Prostate gland (tissue), 2 donors: ENCODE results near the gene PRMT7. TPM values are rescaled to one million over a fixed set of nuclear protein-coding genes. Genes with fewer than 3 reads are reported as not detected.

Experiments
- DNase-seq: peaks from one replicate; pipeline ENCODE4 v3.0.0-alpha.2; 2019; ENCODE audit warnings: low spot score
- H3K27ac ChIP-seq, 2 donors: fragments of 200-600 bp; sonication (generic); 2 replicates each; pipeline ENCODE4 v1.5.1; 2017 to 2019
- H3K27me3 ChIP-seq: fragments of 200-600 bp; sonication (generic); replicated peaks from 2 replicates; pipeline ENCODE4 v1.5.1; 2019; ENCODE audit not compliant: insufficient read depth
- H3K36me3 ChIP-seq, 2 donors: fragments of 200-600 bp; sonication (generic); 1 replicate in 1 of 2; 2 replicates in 1 of 2; pipeline versions ENCODE4 v1.5.1 to v1.8.1; 2017 to 2019
- H3K4me1 ChIP-seq: fragments of 200-600 bp; sonication (generic); replicated peaks from 2 replicates; pipeline ENCODE4 v1.5.1; 2019
- H3K4me3 ChIP-seq, 2 donors: fragments of 200-600 bp; sonication (generic); 2 replicates each; pipeline ENCODE4 v1.5.1; 2017 to 2019
- H3K9me3 ChIP-seq: fragments of 200-600 bp; sonication (generic); 2 replicates; pipeline ENCODE4 v1.5.1; 2017
- POLR2A ChIP-seq: fragments of 450-650 bp; IDR thresholded peaks from one replicate; pipeline ENCODE4 v1.6.1; 2016; ENCODE audit warnings: antibody characterized with exemption, mild to moderate bottlenecking
- POLR2AphosphoS5 ChIP-seq: sonication (generic); formaldehyde crosslinking; IDR thresholded peaks from one replicate; pipeline ENCODE4 v1.6.1; 2017; ENCODE audit warnings: antibody characterized with exemption
- WGBS: methylation state at CpG from one replicate; pipeline ENCODE4 v1.1.5; 2018; 5-methylcytosine and 5-hydroxymethylcytosine counted together
- intact Hi-C: fragments of 100-400 bp; cut with DNase I; formaldehyde crosslinking; loops from one replicate; pipeline ENCODE4 v1.14.2; 2022
- total RNA-seq, 2 donors: library from RNA; depleted of rRNA; stranded (reverse); fragments of >200 nt; gene quantifications; one replicate each; pipeline ENCODE4 v1.1.0, GENCODE V29; 2016
- TF ChIP-seq, protein P1 (sequence below), 4 experiments: fragments of 200-600 bp in 2 of 4; fragments of 450-650 bp in 2 of 4; sonication (generic) in 2 of 4; IDR thresholded peaks; 1 replicate in 3 of 4; 2 replicates in 1 of 4; pipeline ENCODE4 v1.5.1; 2016 to 2019; ENCODE audit warnings: antibody characterized with exemption in 4 of 4, mild to moderate bottlenecking in 2 of 4, moderate library complexity in 2 of 4

The PRMT7 gene
- total RNA-seq, 2 donors from 2014 or later = 45.2 to 77.9 TPM

GRCh38 chr16:68339214-68339613 lies 28.4 kb downstream of the PRMT7 start:
- Histone ChIP-seq H3K27me3 (no peaks in the 10 kb centered on the region), H3K9me3 (no peaks in the 10 kb centered on the region), H3K4me3 (no peak overlapping the region), H3K36me3 (peaks cover 0 to 12% of the 10 kb centered on the region in 2 donors), H3K27ac (no peak overlapping the region), H3K4me1 (no peaks in the 10 kb centered on the region)
- intact Hi-C loops = no loop called here
- 94% methylated on average over 13 of the region's 13 CpGs for WGBS
- TF ChIP-seq, protein P1, sequence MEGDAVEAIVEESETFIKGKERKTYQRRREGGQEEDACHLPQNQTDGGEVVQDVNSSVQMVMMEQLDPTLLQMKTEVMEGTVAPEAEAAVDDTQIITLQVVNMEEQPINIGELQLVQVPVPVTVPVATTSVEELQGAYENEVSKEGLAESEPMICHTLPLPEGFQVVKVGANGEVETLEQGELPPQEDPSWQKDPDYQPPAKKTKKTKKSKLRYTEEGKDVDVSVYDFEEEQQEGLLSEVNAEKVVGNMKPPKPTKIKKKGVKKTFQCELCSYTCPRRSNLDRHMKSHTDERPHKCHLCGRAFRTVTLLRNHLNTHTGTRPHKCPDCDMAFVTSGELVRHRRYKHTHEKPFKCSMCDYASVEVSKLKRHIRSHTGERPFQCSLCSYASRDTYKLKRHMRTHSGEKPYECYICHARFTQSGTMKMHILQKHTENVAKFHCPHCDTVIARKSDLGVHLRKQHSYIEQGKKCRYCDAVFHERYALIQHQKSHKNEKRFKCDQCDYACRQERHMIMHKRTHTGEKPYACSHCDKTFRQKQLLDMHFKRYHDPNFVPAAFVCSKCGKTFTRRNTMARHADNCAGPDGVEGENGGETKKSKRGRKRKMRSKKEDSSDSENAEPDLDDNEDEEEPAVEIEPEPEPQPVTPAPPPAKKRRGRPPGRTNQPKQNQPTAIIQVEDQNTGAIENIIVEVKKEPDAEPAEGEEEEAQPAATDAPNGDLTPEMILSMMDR (IDR thresholded peaks at IDR 0.05) = no peak
- TF ChIP-seq POLR2AphosphoS5 (no peak), POLR2A (no peak)
- DNase-seq = no peak

- Histone ChIP-seq H3K27me3 (no peaks in the 10 kb centered on the region), H3K36me3 (peaks cover 0 to 12% of the 10 kb centered on the region in 2 donors), H3K4me1 (no peaks in the 10 kb centered on the region), H3K9me3 (no peaks in the 10 kb centered on the region), H3K4me3 (no peak overlapping the region), H3K27ac (no peak overlapping the region)
- DNase-seq = no peak
- TF ChIP-seq POLR2A = no peak
- TF ChIP-seq, protein P1 (IDR thresholded peaks at IDR 0.05) = no peak
- no peak for TF ChIP-seq POLR2AphosphoS5
- 86% methylated on average over 4 of the region's 7 CpGs for WGBS
- intact Hi-C loops = no loop called here
Measured at GRCh38 chr16:68342620-68343019, 31.8 kb downstream of the PRMT7 start.

DNA sequence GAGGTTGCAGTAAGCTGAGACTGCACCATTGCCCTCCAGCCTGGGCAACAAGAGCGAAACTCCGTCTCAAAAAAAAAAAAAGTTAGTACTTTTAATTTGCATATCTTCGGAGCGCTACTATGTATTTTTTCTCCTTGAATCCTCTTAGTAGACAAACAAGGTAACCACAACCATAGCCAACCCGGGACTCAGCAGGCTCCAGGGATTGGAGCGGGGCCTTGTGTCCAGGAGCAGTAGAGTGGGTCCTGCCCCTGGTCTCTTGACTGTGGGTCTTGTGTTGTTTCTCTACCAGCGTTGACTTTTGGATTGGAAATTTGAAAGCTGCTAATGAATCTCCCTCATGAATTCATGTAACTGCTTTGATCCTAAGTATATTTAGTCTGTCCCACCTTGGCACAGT lies 32.3 kb downstream of the PRMT7 start:
- H3K27me3 ChIP-seq = no peaks in the 10 kb centered on the region
- intact Hi-C loops = no loop called here
- TF ChIP-seq POLR2A (no peak), POLR2AphosphoS5 (no peak)
- TF ChIP-seq, protein P1 (IDR thresholded peaks at IDR 0.05) = no peak
- no peak for DNase-seq
- H3K27ac ChIP-seq = no peak overlapping the region
- H3K9me3 ChIP-seq = no peaks in the 10 kb centered on the region
- WGBS = 95% methylated on average over 7 of the region's 7 CpGs
- H3K4me3 ChIP-seq = no peak overlapping the region
- peaks cover 0 to 12% of the 10 kb centered on the region in 2 donors for H3K36me3 ChIP-seq
- no peaks in the 10 kb centered on the region for H3K4me1 ChIP-seq

GRCh38 chr16:68344252-68344651 lies 33.4 kb downstream of the PRMT7 start:
- TF ChIP-seq POLR2A (no peak), POLR2AphosphoS5 (no peak)
- TF ChIP-seq, protein P1 (IDR thresholded peaks at IDR 0.05) = no peak
- 79% methylated on average over 11 of the region's 11 CpGs for WGBS
- H3K27ac ChIP-seq = no peak overlapping the region

GRCh38 chr16:68345351-68345810 lies 34.6 kb downstream of the PRMT7 start:
- TF ChIP-seq, protein P1 (IDR thresholded peaks at IDR 0.05) = no peak
- TF ChIP-seq POLR2AphosphoS5 = no peak
- TF ChIP-seq POLR2A = no peak
- no peaks in the 10 kb centered on the region for H3K4me1 ChIP-seq
- no peak overlapping the region for H3K4me3 ChIP-seq
- no peak overlapping the region for H3K27ac ChIP-seq
- H3K27me3 ChIP-seq = no peaks in the 10 kb centered on the region
- intact Hi-C loops = no loop called here
- no peak for DNase-seq
- 81% methylated on average over 11 of the region's 11 CpGs for WGBS
- peaks cover 0 to 4% of the 10 kb centered on the region in 2 donors for H3K36me3 ChIP-seq
- H3K9me3 ChIP-seq = no peaks in the 10 kb centered on the region

More at GRCh38 chr16:68344252-68344651, 33.4 kb downstream of the PRMT7 start:
- Histone ChIP-seq H3K9me3 (no peaks in the 10 kb centered on the region), H3K4me3 (no peak overlapping the region), H3K4me1 (no peaks in the 10 kb centered on the region), H3K36me3 (peaks cover 0 to 7% of the 10 kb centered on the region in 2 donors), H3K27me3 (no peaks in the 10 kb centered on the region)
- no peak for DNase-seq
- intact Hi-C loops = no loop called here
